Cardiac septum (tissue), 1 donor: ENCODE measurements around the gene CAPN9. TPM values are rescaled to one million over a fixed set of nuclear protein-coding genes. Genes with fewer than 3 reads are reported as not detected.

ENCODE experiments used
- DNase-seq: peaks from one replicate; pipeline ENCODE4 v3.0.0-alpha.2; 2020; ENCODE audit warnings: low spot score
- intact Hi-C: fragments of 100-400 bp; cut with DNase I; formaldehyde crosslinking; loops from one replicate; pipeline ENCODE4 v1.14.0; 2022
- total RNA-seq: library from RNA; stranded (reverse); fragmentation: NEBNext Ultra II Directional; extraction: Animal tissue kit (Norgen Biotek cat#: 25700); gene quantifications from one replicate; pipeline ENCODE4 v1.2.1, GENCODE V29; 2021
- donor health status: DM: no; HTN: no; CAD: no.

The CAPN9 gene
- total RNA-seq, 1 donor from 2014 or later, result 0.38 TPM

DNA sequence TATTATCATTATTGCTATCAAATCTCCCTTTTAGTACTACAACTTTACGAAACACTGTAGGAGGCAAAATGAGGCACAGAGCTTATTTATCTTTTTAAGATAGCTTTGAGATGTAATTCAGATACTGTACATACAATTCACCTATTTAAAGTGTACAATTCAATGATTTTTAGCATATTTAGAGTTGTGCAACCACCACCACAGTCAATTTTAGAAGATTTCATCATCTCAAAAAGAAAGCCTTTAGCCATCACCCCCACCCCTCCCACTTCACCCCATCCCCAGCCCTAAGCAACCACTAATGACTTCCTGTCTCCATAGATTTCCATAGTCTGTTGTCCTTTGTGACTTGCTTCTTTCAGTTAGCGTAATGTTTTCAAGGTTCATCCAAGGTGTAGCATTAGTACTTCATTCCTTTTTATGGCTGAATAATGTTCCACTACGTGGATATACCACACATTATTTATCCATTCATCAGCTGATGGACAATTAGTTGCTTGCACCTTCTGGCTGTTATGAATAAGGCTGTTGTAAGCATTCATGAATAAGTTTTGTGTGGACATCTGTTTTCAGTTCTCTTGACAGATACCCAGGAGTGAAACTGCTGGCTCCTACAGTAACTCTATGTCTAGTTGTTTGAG lies 9.4 kb upstream of the CAPN9 start:
- DNase-seq, result no peak
- intact Hi-C loops, result no loop called here

DNA sequence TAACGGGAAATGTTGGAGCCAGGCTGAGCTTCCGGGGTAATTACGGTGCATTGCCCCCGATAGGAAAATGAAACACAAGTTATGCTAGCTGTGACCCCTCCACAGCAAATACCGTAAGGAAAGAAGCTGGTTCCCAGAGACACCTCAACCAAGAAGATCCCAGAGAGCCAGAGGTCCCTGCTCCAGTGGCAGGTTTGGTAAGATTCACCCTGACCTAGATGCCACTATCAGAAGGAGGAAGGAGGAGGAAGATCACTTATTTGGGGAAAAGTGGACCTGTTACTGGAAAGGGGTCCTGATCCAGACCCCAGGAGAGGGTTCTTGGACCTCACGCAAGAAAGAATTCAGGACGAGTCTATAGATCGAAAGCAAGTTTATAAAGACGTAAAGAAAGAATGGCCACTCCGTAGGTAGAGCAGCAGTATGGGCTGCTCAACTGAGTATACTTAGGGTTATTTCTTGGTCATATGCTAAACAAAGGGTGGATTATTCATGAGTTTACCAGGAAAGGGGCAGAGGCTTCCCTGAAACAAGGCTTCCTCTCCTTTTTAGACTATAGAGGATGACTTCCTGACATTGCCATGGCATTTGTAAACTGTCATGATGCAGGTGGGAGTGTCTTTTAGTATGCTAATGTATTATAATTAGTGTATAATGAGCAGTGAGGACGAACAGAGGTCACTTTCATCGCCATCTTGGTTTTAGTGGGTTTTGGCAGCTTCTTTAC lies 7.5 kb upstream of the CAPN9 start:
- DNase-seq, result no peak

DNA sequence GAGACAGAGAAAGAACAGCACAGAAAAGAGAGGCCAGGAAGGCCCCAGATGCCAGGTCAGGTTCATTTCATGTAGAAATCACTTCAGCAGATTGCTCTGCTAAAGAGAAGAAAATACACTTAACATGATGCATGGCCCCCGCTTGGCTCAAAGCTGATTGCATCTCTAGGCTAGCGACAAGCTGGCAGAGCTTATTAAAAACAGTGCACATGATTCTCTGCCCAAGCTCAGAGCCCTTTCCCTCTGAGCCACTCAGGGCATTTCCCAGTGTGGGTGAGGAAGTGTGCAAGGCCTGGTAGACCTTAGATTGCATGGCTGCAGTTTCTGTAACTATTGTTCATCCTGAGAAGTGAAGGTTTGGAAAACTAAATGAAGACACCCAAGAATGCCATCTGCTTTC lies 3.3 kb upstream of the CAPN9 start:
- no peak for DNase-seq
- intact Hi-C loops, result no loop called here

More for the DNA sequence above, 7.5 kb upstream of the CAPN9 start:
- intact Hi-C loops, result no loop called here

DNA sequence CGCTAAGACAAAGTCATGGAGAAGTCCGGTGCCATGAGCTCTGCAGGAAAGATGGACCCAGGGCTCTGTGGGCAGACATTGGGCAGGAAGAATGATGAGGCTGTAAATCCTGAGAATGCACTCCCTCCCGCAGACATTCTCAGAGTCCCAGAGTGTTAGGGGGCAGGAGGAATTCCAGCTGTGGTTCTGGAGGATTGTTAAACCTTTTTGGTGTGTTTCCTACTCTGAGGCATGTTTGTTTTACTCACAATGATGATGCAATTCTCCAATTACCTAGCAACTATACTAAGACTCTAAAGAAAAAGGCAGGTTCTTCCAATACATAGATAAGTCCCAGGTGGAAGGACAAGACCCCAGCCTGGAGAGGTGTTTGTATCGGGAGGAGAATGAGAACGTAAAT lies 2.8 kb upstream of the CAPN9 start:
- intact Hi-C loops, result no loop called here
- DNase-seq, result no peak

DNA sequence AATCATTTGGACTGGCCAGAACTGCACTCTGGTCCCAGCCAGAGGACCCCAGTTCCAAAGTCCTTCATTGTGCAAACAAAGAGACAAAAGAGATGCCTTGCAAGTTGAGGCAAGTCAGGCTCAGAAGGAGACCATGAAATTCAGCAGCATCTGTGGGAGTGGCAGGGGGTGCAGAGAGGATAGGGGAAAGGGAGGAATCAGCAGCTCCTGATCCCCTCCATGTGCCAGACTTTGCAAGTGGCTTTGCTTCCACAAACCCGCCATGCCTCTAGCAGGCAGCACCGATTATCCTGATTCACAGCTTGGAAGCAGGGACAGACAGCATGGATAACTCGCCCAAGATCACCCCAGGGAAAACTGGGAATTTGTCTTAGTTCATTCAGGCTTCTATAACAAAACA lies 2.1 kb upstream of the CAPN9 start:
- DNase-seq, result no peak
- intact Hi-C loops, result no loop called here

DNA sequence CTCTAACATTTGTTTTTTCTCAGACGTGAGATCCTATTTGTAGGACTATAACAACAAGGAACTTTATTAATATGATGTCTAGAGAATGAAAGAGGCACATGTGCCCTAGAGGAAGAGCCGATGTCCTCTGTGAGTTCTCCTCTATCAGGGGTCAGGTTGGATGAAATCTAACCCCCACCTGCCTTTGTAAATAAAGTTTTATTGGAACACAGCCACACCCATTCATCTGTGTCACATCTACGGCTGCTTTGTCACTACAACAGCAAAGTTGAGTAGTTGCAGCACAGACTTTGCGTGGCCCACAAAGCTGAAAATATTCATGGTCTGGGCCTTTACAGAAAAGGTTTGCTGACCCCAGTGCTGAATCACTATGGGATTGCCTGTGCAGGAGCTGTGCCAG lies 571 bp upstream of the CAPN9 start:
- intact Hi-C loops, result no loop called here
- DNase-seq, result no peak

DNA sequence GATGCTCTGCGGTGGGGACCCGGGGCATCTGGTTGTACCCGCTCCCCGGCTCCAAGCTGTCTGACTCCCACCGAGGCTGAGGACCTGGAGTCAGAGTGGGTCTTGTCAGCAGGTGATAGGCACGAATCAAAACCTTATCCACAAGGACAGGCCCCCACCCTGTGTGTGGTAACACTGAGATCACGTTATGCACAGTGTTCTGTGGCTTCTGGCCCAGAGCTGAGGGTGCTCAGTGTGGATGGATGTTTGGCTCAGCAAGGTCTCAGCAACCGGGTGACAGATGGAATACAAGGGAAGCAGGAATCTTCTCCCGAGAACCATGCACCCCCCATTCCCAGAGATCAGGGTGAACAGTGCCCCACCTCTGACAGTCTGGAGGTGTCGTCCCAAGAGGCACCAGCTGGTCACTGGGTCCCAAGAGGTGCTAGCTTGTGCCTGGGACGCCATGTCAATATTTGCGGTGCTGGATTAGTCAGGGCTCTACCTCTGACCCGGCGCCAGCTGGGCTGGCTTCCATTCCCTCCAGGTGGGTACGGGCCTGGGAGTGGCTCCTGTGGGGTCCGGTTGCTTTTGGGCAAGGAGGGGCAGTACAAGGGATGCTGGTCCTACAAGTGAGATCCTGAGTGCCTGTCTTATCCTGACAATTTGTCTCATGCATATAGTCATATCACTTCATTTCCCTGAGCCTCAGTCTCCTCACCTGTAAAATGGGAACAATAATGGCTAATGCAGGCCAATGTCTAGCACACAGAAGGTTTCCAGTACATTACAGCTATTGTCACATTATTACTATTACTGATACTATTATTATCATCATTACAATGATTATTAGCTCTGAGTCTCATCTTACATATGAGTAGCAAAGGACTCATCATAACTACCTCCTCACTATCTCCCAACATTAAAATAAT lies 957 bp downstream of the CAPN9 start:
- DNase-seq, result no peak
- intact Hi-C loops, result no loop called here

DNA sequence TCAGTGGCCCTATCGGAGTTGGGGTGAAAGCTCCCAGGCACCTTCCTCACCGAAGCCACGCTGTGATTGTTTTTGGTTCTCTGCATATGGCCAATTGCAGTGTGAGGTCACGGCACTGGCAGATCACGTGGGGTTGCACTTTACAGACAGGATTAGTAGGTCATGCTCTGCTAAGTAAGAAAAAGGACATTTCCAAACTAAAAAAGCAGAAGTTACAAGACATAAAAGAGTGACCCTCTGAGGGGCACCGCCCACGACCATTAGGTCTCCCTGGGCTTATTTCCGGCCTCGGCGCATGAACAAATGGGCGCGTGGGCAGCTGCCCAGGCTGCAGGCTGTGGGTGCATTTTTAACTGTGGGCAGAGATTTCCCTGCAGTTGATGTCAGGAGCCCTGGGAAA lies 2.0 kb downstream of the CAPN9 start:
- intact Hi-C loops, result no loop called here
- no peak for DNase-seq

DNA sequence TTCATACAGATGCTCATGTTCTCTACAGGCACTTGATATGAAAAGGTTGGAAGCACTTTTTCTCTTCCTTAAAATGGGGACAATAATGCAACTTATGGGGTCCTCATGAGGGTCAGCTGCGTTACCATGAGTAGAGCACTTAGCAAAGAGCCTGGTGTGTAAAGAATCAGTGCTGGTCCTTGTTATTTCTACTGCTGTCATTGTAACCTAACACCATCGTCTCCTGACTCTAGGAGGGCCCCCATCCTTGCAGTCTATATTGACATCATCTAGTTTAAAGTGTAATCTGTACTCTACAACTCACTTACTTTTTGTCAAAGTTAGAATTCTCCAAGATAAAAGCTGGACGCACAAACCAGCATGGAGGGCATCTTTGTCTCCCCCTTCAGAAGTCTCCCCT lies 2.4 kb downstream of the CAPN9 start:
- intact Hi-C loops, result loop anchor here (5.0 kb wide), 1 partner anchor 37 kb away; the partner anchor contains the start of gene AGT
- no peak for DNase-seq

DNA sequence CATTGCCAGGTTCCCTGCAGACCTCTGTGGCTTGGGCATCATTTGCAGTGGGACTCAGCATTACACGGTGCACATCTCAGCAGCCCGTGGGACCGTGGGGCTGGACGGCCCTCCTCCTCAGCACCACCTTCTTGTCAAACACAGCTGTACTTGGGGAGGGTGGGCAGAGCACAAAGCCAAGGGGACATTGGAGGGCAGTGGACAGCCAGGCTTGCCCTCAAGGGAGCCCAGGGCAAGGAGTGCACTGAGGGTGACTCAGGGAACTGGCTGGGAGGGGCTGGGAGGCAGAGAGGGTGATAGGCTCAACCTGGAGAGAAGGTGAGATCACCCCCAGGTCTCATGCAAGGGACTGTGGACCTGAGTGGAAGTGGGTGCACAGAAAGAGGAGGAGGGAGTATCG lies 3.4 kb downstream of the CAPN9 start:
- intact Hi-C loops, result loop anchor here (5.0 kb wide), 1 partner anchor 38 kb away; the partner anchor contains the start of gene AGT
- no peak for DNase-seq

DNA sequence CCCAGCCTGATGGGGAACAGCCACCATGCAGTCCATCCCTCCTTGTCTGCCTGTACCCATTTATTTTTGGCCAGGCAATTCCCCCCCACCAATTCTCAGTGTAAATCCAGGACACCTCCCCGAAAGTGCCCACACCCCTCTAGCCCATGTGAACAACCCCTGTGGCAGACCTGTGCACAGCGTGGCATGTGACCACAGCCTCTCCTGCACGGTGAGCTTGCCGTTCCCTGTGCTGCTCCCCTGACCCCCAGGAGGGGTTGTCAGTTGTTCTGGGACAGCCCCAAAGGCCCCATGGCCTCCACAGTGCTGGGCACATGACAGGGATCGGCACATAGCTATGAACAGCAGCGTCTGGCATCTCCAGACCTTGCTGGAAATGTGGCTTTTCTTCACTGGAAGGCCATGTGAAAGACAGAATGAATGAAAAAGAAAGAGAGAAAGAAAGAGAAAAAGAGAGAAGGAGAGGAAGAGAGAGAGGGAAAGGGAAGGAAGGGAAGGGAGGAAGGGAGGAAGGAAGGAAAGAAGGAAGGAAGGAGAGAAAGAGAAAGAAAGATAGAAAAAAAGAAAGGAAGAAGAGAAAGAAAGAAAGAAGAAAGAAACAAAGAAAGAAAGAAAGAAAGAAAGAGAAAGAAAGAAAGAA lies 3.9 kb downstream of the CAPN9 start:
- no peak for DNase-seq
- intact Hi-C loops, result loop anchor here (5.0 kb wide), 1 partner anchor 39 kb away; the partner anchor contains the start of gene AGT

DNA sequence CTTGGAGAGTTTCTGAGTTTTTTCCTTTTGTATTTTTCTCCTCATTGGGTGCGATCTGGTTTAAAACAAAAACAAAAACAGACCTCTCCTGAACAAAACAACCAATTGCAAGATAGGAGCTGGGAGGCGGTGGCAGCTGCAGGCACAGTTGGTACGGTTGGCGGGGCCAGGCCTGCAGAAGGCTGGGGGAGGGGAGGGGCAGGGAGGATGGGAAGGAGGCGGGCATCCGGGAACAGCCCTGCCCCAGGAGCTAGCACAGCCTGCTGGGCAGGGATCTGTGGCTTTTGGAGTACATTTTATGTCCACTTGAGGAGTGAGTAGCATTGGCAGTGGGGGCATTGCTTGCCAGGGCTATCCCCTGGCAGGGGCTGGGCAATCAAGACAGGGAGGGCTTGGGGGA lies 5.2 kb downstream of the CAPN9 start:
- no peak for DNase-seq
- intact Hi-C loops, result loop anchor here (5.0 kb wide), 1 partner anchor 40 kb away; the partner anchor contains the start of gene AGT

DNA sequence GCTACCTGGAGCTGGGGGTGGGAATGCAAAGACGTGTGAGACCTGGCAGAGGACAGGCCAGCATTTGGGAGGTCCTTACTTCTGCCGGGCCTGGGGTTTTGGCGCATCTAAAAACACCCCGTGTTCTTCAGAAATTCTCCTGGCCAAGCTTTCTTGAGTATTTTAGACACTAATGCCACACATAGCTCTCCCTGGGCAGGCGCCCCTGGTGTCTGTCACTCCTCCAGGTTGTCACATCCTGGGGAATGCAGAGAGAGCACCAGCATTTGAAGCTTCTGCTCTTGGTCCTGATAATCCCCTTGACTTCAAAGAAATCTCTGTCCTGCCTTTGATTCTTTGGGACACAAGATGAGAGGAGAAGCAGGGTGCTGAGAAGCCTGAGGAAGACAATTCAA lies 6.0 kb downstream of the CAPN9 start:
- DNase-seq, result no peak

DNA sequence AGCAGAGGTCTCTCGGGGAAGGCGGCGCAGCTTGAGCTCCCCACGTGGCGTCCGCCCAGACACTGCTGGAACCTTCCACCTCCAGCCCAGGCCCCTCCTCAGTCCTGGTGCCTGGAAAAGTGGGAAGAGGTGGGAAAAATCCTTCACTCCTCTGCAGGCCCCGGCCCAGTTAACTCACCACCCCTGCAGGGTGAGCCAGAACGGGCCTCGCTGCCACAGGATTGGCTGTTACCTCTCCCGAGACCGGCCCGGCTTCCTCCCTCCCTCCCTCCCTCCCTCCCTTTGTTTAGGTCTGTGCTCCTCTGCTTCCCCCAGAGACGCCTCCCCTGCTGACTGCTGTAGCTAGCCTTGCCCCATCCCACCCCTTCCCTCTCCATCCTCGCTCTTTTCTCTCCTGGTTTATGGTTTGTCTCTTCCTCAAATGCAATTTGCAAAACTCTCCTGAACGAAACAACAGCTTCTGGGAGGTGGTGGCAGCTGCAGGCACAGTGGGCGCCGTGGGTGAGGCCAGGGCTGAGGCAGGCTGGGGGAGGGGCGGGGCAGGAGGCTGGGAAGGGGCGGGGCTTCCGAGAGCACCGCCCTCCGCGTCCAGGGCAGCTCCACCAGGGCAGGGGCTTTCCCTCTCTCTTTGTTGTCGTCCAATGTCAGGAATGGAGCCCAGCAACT lies 6.5 kb downstream of the CAPN9 start:
- DNase-seq, result no peak
- intact Hi-C loops, result loop anchor here (2.0 to 5.0 kb wide), 2 partner anchors 15 to 41 kb away; partner anchors contain the start of gene AGT

More for the DNA sequence above, 6.0 kb downstream of the CAPN9 start:
- intact Hi-C loops, result loop anchor here (5.0 kb wide), 1 partner anchor 41 kb away; the partner anchor contains the start of gene AGT

DNA sequence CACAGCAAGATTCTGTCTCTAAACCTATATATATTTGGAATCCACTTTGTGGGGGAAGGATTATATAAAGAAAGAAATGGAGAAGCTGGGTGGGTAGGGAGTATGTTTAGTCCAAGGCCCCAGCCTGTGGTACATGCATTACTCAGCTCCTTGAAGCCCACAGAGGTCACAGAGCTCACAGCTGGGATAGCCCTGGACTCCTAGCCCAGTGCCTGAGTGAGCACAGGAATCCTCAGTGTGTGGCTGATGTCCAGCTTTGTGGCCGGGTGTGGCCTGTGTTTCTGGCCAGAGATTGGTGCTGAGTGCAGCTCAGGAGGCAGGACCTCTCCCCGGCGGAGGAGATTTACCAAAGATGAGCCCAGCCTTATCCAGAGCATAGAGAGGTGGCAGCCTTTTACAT lies 7.6 kb downstream of the CAPN9 start:
- intact Hi-C loops, result loop anchor here (2.0 to 5.0 kb wide), 2 partner anchors 14 to 42 kb away; partner anchors contain the start of gene AGT
- peak; percentile 82 for DNase-seq

DNA sequence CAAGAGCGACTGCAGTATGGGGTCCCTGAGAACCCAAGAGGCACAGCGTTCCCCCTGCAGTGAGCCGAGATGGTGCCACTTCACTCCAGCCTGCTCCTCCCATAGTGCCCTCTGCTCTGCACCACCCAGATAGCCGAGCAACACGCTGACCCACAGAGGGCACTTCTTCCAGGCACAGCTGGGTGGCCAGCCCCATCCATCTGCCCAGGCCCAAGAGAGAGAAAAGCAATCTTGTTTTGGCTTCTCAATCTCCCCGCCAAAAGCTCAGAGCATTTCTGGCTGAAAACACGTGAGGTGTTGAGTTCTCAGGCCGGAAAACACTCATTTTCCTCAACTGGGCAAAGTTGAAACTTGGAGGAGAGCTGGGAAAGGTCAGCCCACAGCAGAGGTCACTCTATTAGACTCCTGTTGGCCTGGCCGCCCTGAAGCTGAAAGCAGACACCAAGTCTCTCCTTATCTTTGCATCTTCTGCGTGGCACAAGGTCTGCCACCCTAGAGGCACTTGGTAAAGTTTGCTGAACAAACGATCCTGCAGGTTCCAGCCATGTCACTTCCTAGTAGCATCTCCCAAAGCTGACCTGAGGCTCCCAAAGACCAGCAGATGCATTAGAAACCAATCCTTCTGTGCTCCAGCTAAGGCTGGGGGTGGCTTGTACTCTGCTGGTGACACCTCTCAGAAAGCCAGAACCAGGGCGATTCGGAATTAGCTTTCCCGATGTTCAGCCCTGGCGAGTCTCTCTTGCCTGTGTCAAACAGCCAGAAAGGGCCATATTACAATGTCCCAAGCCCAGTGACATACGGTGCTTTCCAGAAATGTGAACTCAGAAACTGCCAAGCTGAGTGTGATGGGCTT lies 10.9 kb downstream of the CAPN9 start:
- intact Hi-C loops, result no loop called here
- DNase-seq, result no peak

DNA sequence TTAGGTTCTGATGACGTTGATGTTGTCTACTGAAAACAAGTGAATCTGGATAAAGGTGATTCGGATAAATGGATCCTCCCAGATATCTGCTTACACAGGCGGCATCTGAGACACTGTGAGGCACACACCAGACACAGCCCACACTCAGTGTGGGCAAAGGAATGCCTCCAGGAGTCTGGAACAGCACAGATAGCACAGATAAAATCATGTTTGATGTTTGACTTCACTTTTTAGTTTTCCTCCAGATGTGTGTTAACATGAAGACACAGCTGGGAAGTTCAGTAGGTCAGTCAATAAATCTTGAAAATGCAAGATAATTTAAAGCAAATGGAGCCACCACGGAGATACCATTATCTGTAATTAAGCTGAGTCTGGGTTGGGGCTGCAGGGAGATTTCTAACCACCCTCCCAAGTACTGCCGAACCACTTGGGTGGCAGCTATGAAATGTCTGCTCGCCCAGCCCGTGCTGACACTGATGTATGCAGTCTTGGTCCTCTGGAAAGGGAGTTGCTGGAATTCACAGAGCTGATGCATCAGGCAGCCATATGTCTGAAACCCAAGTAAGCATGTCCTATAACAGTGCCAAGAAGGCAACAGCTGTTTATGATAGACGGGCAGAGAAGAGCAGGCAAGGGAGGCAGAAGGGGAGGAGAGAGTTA lies 11.7 kb downstream of the CAPN9 start:
- DNase-seq, result no peak
- intact Hi-C loops, result no loop called here
